GM18517 (cell line): ENCODE data around the gene SERPINH1.
"Not testable (repeated sequence)": the region's sequence is repeated elsewhere in the genome, so short reads cannot be mapped to it uniquely, and the experiment has no call there.

ENCODE experiments used
- ATAC-seq: cut with Tn5 transposase; IDR thresholded peaks from one replicate; pipeline ENCODE4 v1.9.1; 2021; ENCODE audit warnings: mild to moderate bottlenecking, moderate library complexity; ENCODE audit not compliant: unreplicated experiment

Gene SERPINH1

GRCh38 chr11:75572744-75573143 lies 10.7 kb downstream of the SERPINH1 start:
- ATAC-seq: no peak

DNA sequence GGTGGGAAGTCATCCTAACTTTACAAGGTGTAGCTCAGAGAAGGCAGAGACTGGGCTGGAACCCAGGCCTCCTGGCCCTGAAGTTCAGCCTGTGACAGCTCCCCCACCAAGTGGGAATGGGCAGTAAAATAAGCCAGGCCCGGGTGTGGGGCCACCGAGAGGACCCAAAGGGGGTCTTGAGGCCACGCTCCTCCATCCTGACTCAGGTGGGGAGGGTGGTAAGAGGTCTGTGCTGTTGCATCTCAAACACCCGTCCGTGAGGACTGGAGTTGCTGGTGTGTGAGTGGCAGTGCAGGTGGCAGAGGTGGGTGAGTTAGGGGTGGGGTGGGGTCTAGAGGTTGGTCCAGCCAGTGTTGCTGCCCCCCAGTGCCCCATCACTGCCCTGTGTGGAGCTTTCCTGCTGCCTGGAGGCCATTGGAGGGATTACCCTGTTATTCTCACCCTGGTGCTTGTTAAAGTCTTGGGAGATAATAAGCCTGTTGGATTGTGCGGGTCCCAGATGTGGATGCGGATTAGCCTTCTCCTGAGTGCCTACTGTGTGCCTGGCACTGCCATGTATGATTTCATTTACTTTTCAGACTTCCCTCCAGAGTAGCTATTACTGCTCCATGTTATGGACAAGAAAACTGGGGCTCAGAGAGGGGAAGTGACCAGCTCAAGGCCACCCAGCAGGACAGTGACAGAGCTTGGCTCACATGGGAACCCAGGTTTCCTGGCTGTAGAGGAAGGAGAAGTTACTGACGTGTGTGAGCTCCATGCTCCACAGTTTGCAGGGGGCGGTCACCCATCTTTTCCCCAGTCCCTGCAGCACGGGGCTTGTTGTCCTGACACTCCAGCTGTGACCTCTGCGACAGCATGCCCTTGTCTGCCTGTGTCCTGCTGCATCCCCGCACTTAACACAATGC lies 12.9 kb downstream of the SERPINH1 start:
- no peak for ATAC-seq

DNA sequence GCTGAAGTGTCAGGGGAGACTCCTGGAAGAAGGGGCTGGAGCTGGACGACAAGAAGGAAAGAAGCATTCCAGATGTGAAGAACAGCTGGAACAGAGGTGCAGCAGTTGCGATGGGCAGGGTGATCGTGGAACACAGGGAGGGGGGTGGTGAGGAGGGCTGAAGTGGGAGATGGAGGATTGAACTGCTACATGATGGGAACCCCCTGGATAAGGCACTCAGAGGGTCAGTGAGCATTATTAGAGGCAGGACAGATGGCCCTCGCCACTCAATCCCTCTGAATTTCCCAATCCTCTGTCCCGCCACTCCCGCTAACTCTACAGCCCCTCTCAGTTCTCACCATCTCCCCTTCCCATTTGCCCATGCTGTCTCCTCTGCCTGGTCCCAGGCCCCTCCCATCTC lies 14.0 kb downstream of the SERPINH1 start:
- no peak for ATAC-seq

DNA sequence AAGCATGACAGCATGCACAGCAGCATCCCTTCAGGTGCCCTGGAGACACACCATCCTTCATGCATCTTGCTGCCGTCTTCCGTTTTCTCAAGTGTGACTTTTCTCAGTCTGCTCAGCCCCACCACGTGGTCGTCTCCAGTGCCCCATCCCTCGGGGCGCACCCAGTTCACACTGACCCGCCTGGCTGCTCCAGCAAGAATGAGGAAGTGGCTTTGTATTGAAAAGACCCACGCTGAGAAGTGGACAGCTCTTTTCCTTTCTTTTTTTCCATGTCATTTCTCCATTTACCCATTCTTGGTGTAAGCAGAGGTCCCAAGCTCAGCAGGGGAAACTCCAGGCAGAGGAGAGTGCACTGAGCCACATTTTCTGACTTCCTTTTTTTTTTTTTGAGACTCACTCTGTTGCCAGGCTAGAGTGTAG lies 14.5 kb downstream of the SERPINH1 start:
- ATAC-seq: no peak

- no peak for ATAC-seq
Measured at GRCh38 chr11:75577207-75577606, 15.2 kb downstream of the SERPINH1 start.

- no peak for ATAC-seq
Measured at GRCh38 chr11:75578977-75579376, 16.9 kb downstream of the SERPINH1 start.

GRCh38 chr11:75579841-75580240 lies 17.8 kb downstream of the SERPINH1 start:
- ATAC-seq: no peak

DNA sequence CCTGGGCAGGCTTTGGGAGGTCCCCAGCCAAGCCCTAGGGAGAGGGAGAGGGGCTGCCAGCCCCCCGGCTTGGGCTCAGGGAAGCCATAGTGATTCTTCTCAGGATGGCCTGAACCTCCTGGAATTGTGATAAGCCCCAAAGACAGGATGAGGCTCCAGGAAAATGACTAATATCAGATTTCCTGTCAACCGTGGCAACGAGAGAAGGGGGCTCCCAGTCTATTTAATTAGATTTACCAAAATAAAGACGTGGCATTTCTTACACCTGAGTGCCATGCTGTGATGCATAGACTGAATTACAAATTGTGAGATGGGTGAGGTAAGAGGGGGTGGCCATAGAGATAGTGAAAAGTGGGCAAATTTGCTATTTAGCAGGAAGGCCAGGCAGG lies 20.4 kb downstream of the SERPINH1 start:
- ATAC-seq: no peak

- ATAC-seq: no peak
Measured at GRCh38 chr11:75582895-75583717, 21.1 kb downstream of the SERPINH1 start.

DNA sequence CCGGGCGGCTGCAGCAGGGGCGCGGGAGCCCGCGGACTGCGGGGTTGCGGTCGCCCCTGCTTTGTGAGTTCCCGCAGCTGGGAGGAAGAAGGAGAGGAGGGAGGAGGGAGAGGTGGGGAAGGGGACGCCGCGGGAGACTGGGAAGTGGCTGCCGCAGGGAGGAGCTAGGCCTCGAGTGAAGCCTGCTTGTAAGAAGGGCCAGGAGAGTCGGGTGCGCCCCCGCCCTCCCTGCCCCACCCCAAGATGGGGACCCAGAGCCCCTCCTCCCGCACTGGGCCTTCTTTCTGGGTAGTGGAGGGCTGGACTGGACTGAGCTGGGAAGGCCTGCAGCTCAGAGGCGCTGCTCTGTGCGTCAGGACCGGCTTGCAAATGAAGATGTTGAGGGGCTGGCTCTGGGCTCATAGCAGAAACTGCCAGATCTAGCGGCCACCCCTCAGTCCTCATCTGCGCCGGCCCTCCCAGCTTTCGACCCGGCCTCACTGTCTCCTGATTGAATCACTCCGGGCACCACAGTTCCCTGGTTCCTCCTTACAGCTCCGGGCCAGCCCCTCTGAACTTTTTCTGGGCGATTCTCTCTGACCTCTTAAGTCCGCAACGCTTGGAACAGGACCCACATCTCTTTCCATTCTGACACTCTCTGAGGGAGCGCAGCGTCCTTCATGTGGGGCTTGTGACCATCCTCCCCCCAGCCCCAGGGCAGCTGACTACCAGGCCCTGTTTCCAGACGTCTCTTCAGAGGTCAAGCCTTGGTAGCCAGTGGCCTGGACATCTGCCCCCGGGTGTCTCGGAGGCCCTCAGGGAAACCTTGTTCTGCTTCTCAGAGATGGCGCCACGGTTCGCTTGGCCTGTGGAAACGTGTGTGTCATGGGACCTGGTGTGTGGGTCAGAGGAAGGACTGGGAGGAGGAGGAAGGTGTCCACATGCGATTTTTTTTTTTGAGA lies 21.9 kb downstream of the SERPINH1 start:
- no peak for ATAC-seq

GRCh38 chr11:75584659-75585292 lies 22.7 kb downstream of the SERPINH1 start:
- ATAC-seq: not testable (repeated sequence)

- no peak for ATAC-seq
Measured at GRCh38 chr11:75585293-75585670, 23.2 kb downstream of the SERPINH1 start.

DNA sequence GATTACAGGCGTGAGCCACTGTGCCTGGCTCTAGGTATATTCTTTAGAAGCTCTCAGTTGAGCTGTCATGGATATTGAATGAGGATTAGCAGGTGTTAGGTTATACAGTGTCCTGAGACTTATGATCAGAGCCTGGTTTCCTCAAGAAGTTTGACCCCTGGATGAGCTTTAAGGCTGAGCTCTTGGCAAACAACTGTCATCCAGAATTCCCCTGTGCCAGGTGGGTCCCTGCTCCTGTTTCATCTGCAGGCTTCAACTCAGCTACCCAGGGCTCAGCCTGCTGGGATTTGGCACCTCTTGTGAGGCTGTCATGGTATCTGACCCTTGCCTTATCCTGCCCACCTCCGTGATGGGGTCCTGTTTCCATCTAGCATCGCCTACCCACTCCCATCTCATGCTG lies 24.3 kb downstream of the SERPINH1 start:
- no peak for ATAC-seq

- no peak for ATAC-seq
Measured at GRCh38 chr11:75588051-75588481, 26.0 kb downstream of the SERPINH1 start.

GRCh38 chr11:75589051-75589450 lies 27.0 kb downstream of the SERPINH1 start:
- ATAC-seq: no peak

DNA sequence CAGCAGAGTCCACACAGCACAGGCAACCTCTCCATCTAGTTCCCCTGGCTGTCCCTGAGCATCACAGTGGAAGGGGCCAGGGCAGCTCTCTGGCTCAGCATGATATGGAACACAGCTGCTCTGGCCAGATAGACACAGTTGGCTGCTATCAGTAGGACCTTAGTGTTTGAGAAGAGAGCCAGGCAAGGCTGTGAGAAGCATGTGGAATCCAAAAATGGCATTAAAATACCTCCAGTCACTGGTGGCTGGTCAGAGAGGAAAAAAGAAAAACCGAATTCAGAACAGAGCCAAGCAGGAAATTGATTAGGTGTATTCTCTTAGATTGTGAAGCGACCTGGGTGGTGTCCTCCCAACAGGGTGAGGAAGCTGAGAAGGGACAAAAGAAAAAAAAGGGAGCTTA lies 27.9 kb downstream of the SERPINH1 start:
- ATAC-seq: no peak

- ATAC-seq: no peak
Measured at GRCh38 chr11:75591371-75591770, 29.3 kb downstream of the SERPINH1 start.

GRCh38 chr11:75591966-75592365 lies 29.9 kb downstream of the SERPINH1 start:
- ATAC-seq: no peak

DNA sequence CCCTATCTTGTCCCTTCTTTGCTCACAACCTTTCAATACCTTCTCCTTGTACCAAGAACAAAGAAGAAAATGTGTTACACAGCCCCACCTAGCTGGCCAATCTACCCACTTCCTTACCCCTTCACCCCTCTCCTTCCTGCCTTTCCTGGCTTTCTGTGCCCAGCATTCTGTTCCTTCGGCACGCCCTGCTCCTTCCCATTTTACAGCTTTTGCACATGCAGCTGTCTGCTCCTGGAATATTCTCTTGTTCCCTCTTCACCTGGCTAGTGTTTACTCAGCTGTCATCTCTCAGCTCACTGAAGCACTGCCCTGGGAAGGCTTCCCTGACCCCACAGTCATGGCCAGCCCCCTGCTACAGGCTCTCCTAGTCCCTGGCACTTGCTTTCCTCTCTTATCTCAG lies 30.7 kb downstream of the SERPINH1 start:
- no peak for ATAC-seq

GRCh38 chr11:75593286-75593915 lies 31.3 kb downstream of the SERPINH1 start:
- ATAC-seq: no peak
